Motor neuron (in vitro differentiated cells): ENCODE results near the gene IGFBP2. TPM values are rescaled to one million over a fixed set of nuclear protein-coding genes. Genes with fewer than 3 reads are reported as not detected.

Experiments
- ATAC-seq, 8 experiments: fragments of 200-7000 bp; cut with Tn5 transposase; replicated peaks in 6 of 8; 2 replicates each; pipeline ENCODE4 v1.8.0; 2021; ENCODE audit warnings: mild to moderate bottlenecking in 8 of 8, moderate library complexity in 8 of 8
- H3K27ac ChIP-seq, 2 donors: fragments of 250-450 bp; sonication (Bioruptor Pico); 2 replicates each; pipeline ENCODE4 v1.9.0; 2021; ENCODE audit warnings: antibody characterized with exemption in 2 of 2, mild to moderate bottlenecking in 2 of 2, moderate library complexity in 1 of 2
- H3K4me1 ChIP-seq, 2 donors: fragments of 250-450 bp; sonication (Bioruptor Pico); replicated peaks in 1 of 2; 2 replicates each; pipeline ENCODE4 v1.6.1; 2021; ENCODE audit warnings: antibody characterized with exemption in 2 of 2, mild to moderate bottlenecking in 2 of 2, moderate library complexity in 1 of 2
- H3K4me3 ChIP-seq, 5 donors: fragments of 250-450 bp; sonication (Bioruptor Pico); 2 replicates each; pipeline ENCODE4 v1.9.0; 2021; ENCODE audit warnings: antibody characterized with exemption in 5 of 5, mild to moderate bottlenecking in 5 of 5, moderate library complexity in 4 of 5
- WGBS, 10 experiments: fragments of 450-650 bp; shearing (Covaris generic); methylation state at CpG; one replicate each; pipeline ENCODE4 v1.0.0; 2022; 5-methylcytosine and 5-hydroxymethylcytosine counted together
- in situ Hi-C, 9 experiments: fragments of 400-800 bp; cut with MboI; loops; one replicate each; pipeline ENCODE4 v1.15.0; 2021; ENCODE audit warnings: low sequenced_read_pairs in 9 of 9, low pct_unique_long_range_greater_than_20kb in 2 of 9; ENCODE audit not compliant: unreplicated experiment in 9 of 9
- total RNA-seq, 8 experiments: library from RNA; unstranded; fragments of 300-600 nt; gene quantifications; 2 replicates each; pipeline versions ENCODE4 v1.2.3 to v1.2.4, GENCODE V29; 2022

The IGFBP2 gene
- total RNA-seq, 8 experiments from 2014 or later: 1.2 to 825 (median 454) TPM

GRCh38 chr2:216601632-216602409 is 31.4 kb upstream of the IGFBP2 start:
- Histone ChIP-seq H3K4me3 (no peak overlapping the region), H3K27ac (no peak overlapping the region), H3K4me1 (peaks cover 35 to 40% of the 10 kb centered on the region in 2 donors)
- 67 to 100% (median 90%) methylated on average over 2 to 7 of the region's 12 CpGs; no CpG with 5 or more reads in 2 of the 10 experiments for WGBS, 10 experiments
- ATAC-seq: no peak
- in situ Hi-C loops: no loop called here

GRCh38 chr2:216603010-216603883 is 30.0 kb upstream of the IGFBP2 start:
- in situ Hi-C loops: no loop called here
- Histone ChIP-seq H3K4me1 (peaks cover 39 to 47% of the 10 kb centered on the region in 2 donors), H3K27ac (peak overlapping the region in 1 of 2 donors; percentile 18), H3K4me3 (no peak overlapping the region)
- 44 to 100% (median 75%) methylated on average over 1 to 4 of the region's 9 CpGs; no CpG with 5 or more reads in 1 of the 10 experiments for WGBS, 10 experiments
- peak in 5 of 8 experiments; percentile 7 to 53 (median 43) for ATAC-seq

DNA sequence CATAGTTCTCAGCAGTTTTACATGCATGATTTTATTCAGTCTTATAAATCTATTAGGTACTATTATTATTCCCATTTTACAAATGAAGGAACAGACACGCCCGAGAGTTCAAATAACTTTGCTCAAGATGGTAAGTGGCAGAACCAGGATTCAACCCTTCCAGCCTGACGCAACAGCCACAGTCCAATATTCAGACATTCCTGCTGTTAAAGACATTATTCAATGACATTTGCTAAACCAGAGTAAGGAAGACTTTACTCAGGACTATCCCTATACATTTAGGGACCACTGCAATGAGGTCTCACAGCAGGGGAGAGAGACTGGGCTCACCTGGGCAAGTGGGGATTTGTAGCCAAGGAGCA is 29.4 kb upstream of the IGFBP2 start:
- WGBS, 10 experiments: 64 to 100% (median 89%) methylated on average over 1 to 3 of the region's 3 CpGs; no CpG with 5 or more reads in 1 of the 10 experiments
- no peak for ATAC-seq
- in situ Hi-C loops: no loop called here
- Histone ChIP-seq H3K4me3 (no peak overlapping the region), H3K27ac (no peak overlapping the region), H3K4me1 (peaks cover 39 to 49% of the 10 kb centered on the region in 2 donors)

DNA sequence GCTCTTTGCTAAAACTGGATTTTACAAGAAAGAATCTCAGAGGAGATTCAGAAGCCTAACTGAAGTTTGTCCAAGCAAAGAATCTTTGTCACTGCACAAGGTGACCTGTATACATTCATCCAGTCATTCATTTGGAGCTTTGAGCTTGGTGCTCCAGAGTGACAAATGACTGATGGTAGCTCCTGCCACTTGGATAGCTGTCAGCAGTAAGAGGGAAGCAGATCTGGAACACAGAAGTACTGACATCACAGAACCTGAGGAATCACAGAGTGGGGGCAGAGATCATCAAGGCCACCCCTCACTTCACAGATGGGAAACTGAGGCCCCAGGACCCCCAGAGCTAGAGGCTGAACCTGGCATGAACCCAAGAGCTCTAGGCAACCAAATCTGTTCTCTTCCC is 28.8 kb upstream of the IGFBP2 start:
- no peak for ATAC-seq
- H3K27ac ChIP-seq: no peak overlapping the region
- no peak overlapping the region for H3K4me3 ChIP-seq
- in situ Hi-C loops: no loop called here
- peaks cover 39 to 49% of the 10 kb centered on the region in 2 donors for H3K4me1 ChIP-seq

DNA sequence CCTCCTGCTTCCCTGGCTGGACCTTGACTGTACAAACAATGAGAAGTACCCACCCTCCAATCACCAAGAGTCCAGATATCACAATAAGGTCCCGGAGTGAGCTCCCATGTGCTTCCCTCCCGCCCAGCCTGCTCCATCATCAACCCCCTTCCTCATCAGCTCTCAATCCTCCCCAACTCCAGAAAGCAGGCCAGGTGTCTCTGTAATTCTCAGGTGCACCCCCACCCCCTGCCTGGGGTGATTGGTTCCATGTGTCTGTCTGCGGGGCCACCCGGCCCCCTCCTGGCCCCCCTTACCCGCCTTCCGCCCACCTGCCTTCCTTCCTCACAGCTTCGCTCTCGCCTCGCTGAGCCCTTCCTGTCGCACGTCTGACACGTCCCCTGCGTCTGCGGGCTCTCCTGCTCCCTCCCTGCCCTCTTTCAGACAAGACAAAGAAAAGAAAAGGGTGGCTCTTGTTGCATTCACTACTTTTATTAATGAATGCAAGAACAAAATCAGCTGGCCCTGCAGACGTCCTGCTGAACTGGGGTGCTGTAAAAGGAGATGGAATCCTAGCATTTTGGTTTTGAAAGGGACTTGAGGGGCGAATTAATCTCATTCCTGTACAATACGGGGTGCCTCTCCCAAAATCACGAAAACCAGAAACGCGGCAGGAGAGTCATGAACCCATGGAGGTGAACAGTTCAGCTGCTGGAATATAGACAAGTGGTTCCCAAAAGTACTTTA is 26.5 kb upstream of the IGFBP2 start:
- Histone ChIP-seq H3K4me1 (peaks cover 39 to 49% of the 10 kb centered on the region in 2 donors), H3K4me3 (peak overlapping the region in 4 of 5 donors; percentile 10 to 32 (median 25)), H3K27ac (peak overlapping the region; percentile 42 to 75)
- peak in 5 of 8 experiments; percentile 89 to 92 (median 92) for ATAC-seq
- 17 to 33% (median 23%) methylated on average over 1 to 8 of the region's 20 CpGs; no CpG with 5 or more reads in 2 of the 10 experiments for WGBS, 10 experiments
- in situ Hi-C loops: no loop called here

- no peak overlapping the region for H3K4me3 ChIP-seq
- H3K4me1 ChIP-seq: peaks cover 39 to 49% of the 10 kb centered on the region in 2 donors
- in situ Hi-C loops: no loop called here
- H3K27ac ChIP-seq: peak overlapping the region; percentile 42 to 75
- WGBS, 10 experiments: 20 to 100% (median 81%) methylated on average over 1 to 10 of the region's 10 CpGs; no CpG with 5 or more reads in 2 of the 10 experiments
- peak in 5 of 8 experiments; percentile 24 to 37 (median 28) for ATAC-seq
These were observed 26.0 kb upstream of the IGFBP2 start for GRCh38 chr2:216607277-216607560.

DNA sequence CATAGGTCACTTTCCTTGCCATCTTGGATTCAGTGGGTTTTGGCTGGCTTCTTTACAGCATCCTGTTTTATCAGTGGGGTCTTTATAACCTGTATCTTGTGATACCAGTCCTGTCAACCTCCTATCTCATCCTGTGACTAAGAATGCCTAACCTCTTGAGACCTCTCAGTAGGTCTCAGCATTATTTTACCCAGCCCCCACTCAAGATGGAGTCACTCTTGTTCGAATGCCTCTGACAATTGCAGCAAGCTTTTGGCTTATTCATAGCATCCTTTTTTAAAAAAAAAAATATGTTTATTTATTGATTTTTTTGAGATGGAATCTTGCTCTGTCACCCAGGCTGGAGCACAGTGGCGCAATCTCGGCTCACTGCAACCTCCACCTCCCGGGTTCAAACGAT is 24.7 kb upstream of the IGFBP2 start:
- WGBS, 10 experiments: 83 to 100% (median 98%) methylated on average over 1 to 4 of the region's 5 CpGs; no CpG with 5 or more reads in 4 of the 10 experiments
- Histone ChIP-seq H3K27ac (no peak overlapping the region), H3K4me1 (peaks cover 37 to 38% of the 10 kb centered on the region in 2 donors), H3K4me3 (no peak overlapping the region)
- in situ Hi-C loops: no loop called here
- ATAC-seq: no peak

- 60 to 91% (median 84%) methylated on average over 2 to 7 of the region's 7 CpGs; no CpG with 5 or more reads in 2 of the 10 experiments for WGBS, 10 experiments
- in situ Hi-C loops: no loop called here
- ATAC-seq: no peak
- Histone ChIP-seq H3K4me3 (no peak overlapping the region), H3K27ac (no peak overlapping the region), H3K4me1 (peaks cover 20 to 26% of the 10 kb centered on the region in 2 donors)
These were observed 17.7 kb upstream of the IGFBP2 start for GRCh38 chr2:216615298-216616082.

- 40 to 100% (median 64%) methylated on average over 1 to 3 of the region's 3 CpGs; no CpG with 5 or more reads in 1 of the 10 experiments for WGBS, 10 experiments
These were observed 17.0 kb upstream of the IGFBP2 start for GRCh38 chr2:216616083-216616678.

GRCh38 chr2:216617159-216617815 is 15.9 kb upstream of the IGFBP2 start:
- ATAC-seq: no peak
- WGBS, 10 experiments: 60 to 100% (median 91%) methylated on average over 1 to 10 of the region's 13 CpGs; no CpG with 5 or more reads in 1 of the 10 experiments
- Histone ChIP-seq H3K4me1 (peaks cover 32 to 36% of the 10 kb centered on the region in 2 donors), H3K4me3 (no peak overlapping the region), H3K27ac (no peak overlapping the region)
- in situ Hi-C loops: no loop called here

More at GRCh38 chr2:216616083-216616678, 17.0 kb upstream of the IGFBP2 start:
- no peak overlapping the region for H3K4me3 ChIP-seq
- ATAC-seq: no peak
- no peak overlapping the region for H3K27ac ChIP-seq
- in situ Hi-C loops: no loop called here
- peaks cover 27 to 33% of the 10 kb centered on the region in 2 donors for H3K4me1 ChIP-seq

- Histone ChIP-seq H3K4me3 (no peak overlapping the region), H3K4me1 (peaks cover 28 to 32% of the 10 kb centered on the region in 2 donors), H3K27ac (peak overlapping the region; percentile 40 to 75)
- no peak for ATAC-seq
- 60 to 100% (median 82%) methylated on average over 1 to 4 of the region's 7 CpGs; no CpG with 5 or more reads in 1 of the 10 experiments for WGBS, 10 experiments
- in situ Hi-C loops: no loop called here
These were observed 14.4 kb upstream of the IGFBP2 start for GRCh38 chr2:216618785-216619184.
